Loucy (cell line): ENCODE measurements around the gene KCNIP2.

ENCODE experiments used
- H2AFZ ChIP-seq: fragments of 200-600 bp; sonication (generic); 2 replicates; pipeline ENCODE4 v1.6.0; 2016; ENCODE audit warnings: antibody characterized with exemption, mild to moderate bottlenecking, low read length, moderate library complexity
- H3F3A ChIP-seq: fragments of 200-600 bp; 2 replicates; pipeline ENCODE4 v1.6.0; 2016; ENCODE audit warnings: antibody characterized with exemption, low read depth, mild to moderate bottlenecking
- H3K27me3 ChIP-seq: fragments of 200-600 bp; sonication (generic); 2 replicates; pipeline ENCODE4 v1.6.1; 2014; ENCODE audit warnings: low read length, mild to moderate bottlenecking; ENCODE audit not compliant: insufficient read depth, poor library complexity, severe bottlenecking
- H3K36me3 ChIP-seq: fragments of 200-600 bp; sonication (generic); 2 replicates; pipeline ENCODE4 v1.6.1; 2016; ENCODE audit warnings: low read length; ENCODE audit not compliant: insufficient read depth
- H3K4me1 ChIP-seq: fragments of 200-600 bp; sonication (generic); 2 replicates; pipeline ENCODE4 v1.5.1; 2014; ENCODE audit warnings: low read length, mild to moderate bottlenecking; ENCODE audit not compliant: insufficient read depth, poor library complexity, severe bottlenecking
- H3K4me2 ChIP-seq: fragments of 200-600 bp; sonication (generic); 2 replicates; pipeline ENCODE4 v1.6.0; 2014; ENCODE audit warnings: antibody characterized with exemption, low read length, low read depth, mild to moderate bottlenecking; ENCODE audit not compliant: poor library complexity, severe bottlenecking
- H3K4me3 ChIP-seq: fragments of 200-600 bp; sonication (generic); 2 replicates; pipeline ENCODE4 v1.5.1; 2014; ENCODE audit warnings: low read length, mild to moderate bottlenecking, mixed read lengths; ENCODE audit not compliant: poor library complexity, severe bottlenecking
- H3K79me2 ChIP-seq: fragments of 200-600 bp; sonication (generic); 2 replicates; pipeline ENCODE4 v1.6.1; 2014; ENCODE audit warnings: low read length; ENCODE audit not compliant: insufficient read depth
- H3K9ac ChIP-seq: fragments of 200-600 bp; sonication (generic); 2 replicates; pipeline ENCODE4 v1.6.0; 2014; ENCODE audit warnings: mild to moderate bottlenecking, low read depth, low read length, moderate library complexity; ENCODE audit not compliant: poor library complexity, severe bottlenecking
- H3K9me2 ChIP-seq: fragments of 200-600 bp; sonication (generic); replicated peaks from 2 replicates; pipeline ENCODE4 v1.6.1; 2016; ENCODE audit warnings: low read depth, low read length, mixed read lengths
- H3K9me3 ChIP-seq: fragments of 200-600 bp; sonication (generic); 2 replicates; pipeline ENCODE4 v1.6.1; 2014; ENCODE audit warnings: mild to moderate bottlenecking, antibody characterized with exemption, low read length, low read depth; ENCODE audit not compliant: insufficient read depth
- H4K20me1 ChIP-seq: fragments of 200-600 bp; sonication (generic); 2 replicates; pipeline ENCODE4 v1.6.0; 2014; ENCODE audit warnings: antibody characterized with exemption, low read length, mild to moderate bottlenecking; ENCODE audit not compliant: insufficient read depth, poor library complexity, severe bottlenecking
- EZH2phosphoT487 ChIP-seq: fragments of 200-600 bp; IDR thresholded peaks from 2 replicates; pipeline ENCODE4 v1.6.1; 2018; ENCODE audit warnings: antibody characterized with exemption, mild to moderate bottlenecking, moderate library complexity, borderline replicate concordance
- TF ChIP-seq, protein P1 (sequence below): fragments of 200-600 bp; sonication (generic); conservative IDR thresholded peaks from 2 replicates; pipeline ENCODE4 v1.5.1; 2014; ENCODE audit warnings: mild to moderate bottlenecking, antibody characterized with exemption, low read length

KCNIP2 gene

DNA sequence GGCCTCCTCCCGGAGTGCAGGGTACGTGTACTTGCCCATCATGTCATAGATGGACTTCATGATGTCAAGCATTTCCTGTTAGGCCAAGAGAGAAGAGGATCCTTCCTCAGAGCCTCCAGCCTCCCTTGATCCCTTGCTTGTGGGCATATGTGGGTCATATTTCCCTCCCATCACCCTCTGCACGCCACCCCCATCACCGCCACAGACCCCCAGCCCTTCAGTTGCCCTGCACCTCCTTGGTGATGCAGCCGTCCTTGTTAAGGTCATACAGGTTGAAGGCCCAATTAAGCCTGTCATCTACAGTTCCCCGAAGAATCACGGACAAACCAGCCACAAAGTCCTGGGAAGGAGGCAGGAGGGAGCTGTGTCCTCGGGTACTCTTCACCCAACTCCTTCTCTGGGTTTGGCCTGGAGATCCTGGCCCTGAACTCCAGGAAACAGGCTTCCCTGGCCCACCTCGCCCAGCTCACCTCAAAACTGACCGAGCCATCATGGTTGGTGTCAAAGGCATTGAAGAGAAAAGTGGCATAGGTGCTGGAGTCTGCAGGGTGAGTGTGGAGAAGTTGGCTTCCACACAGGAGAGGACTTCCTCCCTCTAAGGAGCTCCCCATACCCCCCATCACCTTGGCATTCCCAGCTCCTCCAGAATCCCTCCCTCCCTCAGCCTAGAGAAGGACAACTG lies 15.5 kb downstream of the KCNIP2 start:
- Histone ChIP-seq H3K4me2 (no peak overlapping the region), H3K9me3 (no peaks in the 10 kb centered on the region), H3K27me3 (no peaks in the 10 kb centered on the region), H3K4me3 (no peak overlapping the region), H3K9me2 (no peaks in the 10 kb centered on the region), H3K9ac (no peak overlapping the region), H4K20me1 (peaks cover 3% of the 10 kb centered on the region), H3F3A (peaks cover 7% of the 10 kb centered on the region), H3K36me3 (no peaks in the 10 kb centered on the region), H2AFZ (no peak overlapping the region), H3K4me1 (peaks cover 17% of the 10 kb centered on the region), H3K79me2 (no peaks in the 10 kb centered on the region)
- TF ChIP-seq, protein P1, sequence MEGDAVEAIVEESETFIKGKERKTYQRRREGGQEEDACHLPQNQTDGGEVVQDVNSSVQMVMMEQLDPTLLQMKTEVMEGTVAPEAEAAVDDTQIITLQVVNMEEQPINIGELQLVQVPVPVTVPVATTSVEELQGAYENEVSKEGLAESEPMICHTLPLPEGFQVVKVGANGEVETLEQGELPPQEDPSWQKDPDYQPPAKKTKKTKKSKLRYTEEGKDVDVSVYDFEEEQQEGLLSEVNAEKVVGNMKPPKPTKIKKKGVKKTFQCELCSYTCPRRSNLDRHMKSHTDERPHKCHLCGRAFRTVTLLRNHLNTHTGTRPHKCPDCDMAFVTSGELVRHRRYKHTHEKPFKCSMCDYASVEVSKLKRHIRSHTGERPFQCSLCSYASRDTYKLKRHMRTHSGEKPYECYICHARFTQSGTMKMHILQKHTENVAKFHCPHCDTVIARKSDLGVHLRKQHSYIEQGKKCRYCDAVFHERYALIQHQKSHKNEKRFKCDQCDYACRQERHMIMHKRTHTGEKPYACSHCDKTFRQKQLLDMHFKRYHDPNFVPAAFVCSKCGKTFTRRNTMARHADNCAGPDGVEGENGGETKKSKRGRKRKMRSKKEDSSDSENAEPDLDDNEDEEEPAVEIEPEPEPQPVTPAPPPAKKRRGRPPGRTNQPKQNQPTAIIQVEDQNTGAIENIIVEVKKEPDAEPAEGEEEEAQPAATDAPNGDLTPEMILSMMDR, result no peak
- no peak for TF ChIP-seq EZH2phosphoT487

DNA sequence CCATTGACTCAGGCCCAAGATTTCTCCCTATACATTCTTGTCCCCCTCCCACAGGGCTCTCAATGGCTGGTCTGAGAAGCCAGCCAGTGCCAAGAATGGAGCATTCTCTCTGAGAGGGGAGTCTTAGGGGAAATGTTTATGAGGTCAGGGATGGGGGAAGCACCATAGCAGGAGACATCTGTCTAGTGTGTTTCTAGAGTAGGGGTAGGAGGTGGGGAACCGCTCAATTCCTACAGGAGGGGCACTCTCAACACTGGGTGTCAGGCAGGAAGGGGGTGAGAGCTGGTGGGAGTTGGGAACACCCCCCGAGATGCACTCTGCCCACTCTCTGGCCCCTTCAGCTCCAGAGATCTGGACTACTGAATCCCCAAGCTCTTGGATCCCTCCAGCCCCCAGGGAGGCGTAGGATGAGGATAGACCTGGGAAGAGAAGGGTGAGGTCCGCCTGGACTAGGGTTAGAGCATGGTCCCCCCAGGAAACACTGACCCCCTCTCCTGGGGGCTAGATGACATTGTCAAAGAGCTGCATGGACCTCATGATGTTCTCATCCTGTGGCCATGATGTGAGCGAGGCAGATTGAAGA lies 16.7 kb downstream of the KCNIP2 start:
- Histone ChIP-seq H3K4me3 (no peak overlapping the region), H3K4me1 (peaks cover 17% of the 10 kb centered on the region), H3K27me3 (no peaks in the 10 kb centered on the region), H3K79me2 (no peaks in the 10 kb centered on the region), H3K9me3 (no peaks in the 10 kb centered on the region), H3F3A (peaks cover 7% of the 10 kb centered on the region), H4K20me1 (peaks cover 3% of the 10 kb centered on the region), H3K9ac (no peak overlapping the region), H3K4me2 (no peak overlapping the region), H2AFZ (no peak overlapping the region), H3K36me3 (no peaks in the 10 kb centered on the region), H3K9me2 (no peaks in the 10 kb centered on the region)
- TF ChIP-seq EZH2phosphoT487, result no peak
- TF ChIP-seq, protein P1, result no peak

DNA sequence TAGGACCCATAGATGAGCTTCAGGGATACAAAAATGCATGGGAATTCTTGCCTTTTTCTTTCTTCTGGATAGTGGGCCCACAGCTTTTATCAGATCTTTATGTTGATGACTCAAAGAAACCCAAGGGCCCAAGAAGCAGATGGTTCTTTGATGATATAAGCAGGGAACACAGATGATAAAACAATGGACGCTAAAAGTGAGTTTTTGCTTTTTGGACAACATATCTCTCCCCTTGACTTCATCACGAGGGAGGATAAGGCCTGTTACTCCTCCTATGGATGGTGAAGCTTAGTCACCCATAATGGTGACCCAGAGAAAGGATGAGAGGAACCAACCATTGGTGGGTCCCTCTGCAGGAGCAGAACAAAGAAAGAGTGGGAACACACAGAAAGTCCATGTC lies 18.9 kb downstream of the KCNIP2 start:
- no peaks in the 10 kb centered on the region for H3K36me3 ChIP-seq
- H3F3A ChIP-seq, result peaks cover under 1% of the 10 kb centered on the region; the same call in 1 of the 2 replicates
- H3K4me1 ChIP-seq, result peaks cover 13% of the 10 kb centered on the region
- no peaks in the 10 kb centered on the region for H3K9me2 ChIP-seq
- H2AFZ ChIP-seq, result no peak overlapping the region
- H3K79me2 ChIP-seq, result peaks cover 6% of the 10 kb centered on the region
- no peaks in the 10 kb centered on the region for H4K20me1 ChIP-seq
- H3K9ac ChIP-seq, result no peak overlapping the region
- H3K27me3 ChIP-seq, result no peaks in the 10 kb centered on the region
- H3K4me2 ChIP-seq, result no peak overlapping the region
- no peak overlapping the region for H3K4me3 ChIP-seq
- TF ChIP-seq, protein P1, result no peak
- TF ChIP-seq EZH2phosphoT487, result no peak
- no peaks in the 10 kb centered on the region for H3K9me3 ChIP-seq
